Ishikawa (cell line): Measurements from ENCODE around the gene DIP2C.

ENCODE experiments used
- CEBPB ChIP-seq: IDR thresholded peaks from 2 replicates; pipeline ENCODE4 v1.6.1; 2012
- EGR1 ChIP-seq: IDR thresholded peaks from 2 replicates; pipeline ENCODE4 v1.6.1; 2012
- NFIC ChIP-seq: IDR thresholded peaks from 2 replicates; pipeline ENCODE4 v1.6.1; 2012
- TAF1 ChIP-seq: IDR thresholded peaks from 2 replicates; pipeline ENCODE4 v1.6.1; 2012; ENCODE audit warnings: low read depth, mild to moderate bottlenecking
- TCF12 ChIP-seq: IDR thresholded peaks from 2 replicates; pipeline ENCODE4 v1.6.1; 2012; ENCODE audit warnings: low read depth
- YY1 ChIP-seq: IDR thresholded peaks from 2 replicates; pipeline ENCODE4 v1.6.1; 2012; ENCODE audit warnings: low read depth

- TF ChIP-seq TAF1 (no peak), CEBPB (no peak), NFIC (no peak), EGR1 (no peak), YY1 (no peak), TCF12 (no peak)
Observed at GRCh38 chr10:589961-590680, 99.3 kb downstream of the DIP2C start.
